HCT116 (cell line): ENCODE measurements around the gene ZNF536. TPM values are rescaled to one million over a fixed set of nuclear protein-coding genes. Genes with fewer than 3 reads are reported as not detected.

Experiments
- ATAC-seq: fragments of 200-7000 bp; cut with Tn5 transposase; 2 replicates; pipeline ENCODE4 v1.9.1; 2020; ENCODE audit warnings: mild to moderate bottlenecking, moderate library complexity
- BruUV-seq: library from RNA; stranded (reverse); fragments of 400-500 nt; replicated peaks from 2 replicates; lab custom pipeline; 2021; lab: Mats Ljungman, UMichigan
- CTCF ChIA-PET: fragments of 300-600 bp; sonication (Branson Sonifier 250); formaldehyde crosslinking; loops from one replicate; lab custom pipeline; 2021; ENCODE audit warnings: antibody characterized with exemption; lab: Charles Lee
- POLR2A ChIA-PET: fragments of 300-600, 350-600 bp; sonication (Branson Sonifier 250); formaldehyde crosslinking; loops from one replicate; lab custom pipeline; 2021; ENCODE audit warnings: antibody characterized with exemption; lab: Charles Lee
- RAD21 ChIA-PET, 2 experiments: fragments of 300-600 bp; sonication (Branson Sonifier 250); formaldehyde crosslinking; loops; one replicate each; lab custom pipeline; 2023; ENCODE audit warnings: low total read pairs in 2 of 2; ENCODE audit not compliant: uncharacterized antibody in 2 of 2, unreplicated experiment in 2 of 2, low non-redundant PET in 1 of 2; lab: Charles Lee
- DNase-seq: peaks from one replicate; pipeline ENCODE4 v3.0.0-alpha.2; 2010; ENCODE audit warnings: low read depth, low spot score
- H2AFZ ChIP-seq: fragments of 200-600 bp; shearing (Covaris generic), sonication (generic); 2 replicates; pipeline ENCODE4 v1.6.1; 2017; ENCODE audit warnings: low read depth, mixed run types, mixed read lengths, antibody characterized with exemption, low read length; ENCODE audit not compliant: poor library complexity, severe bottlenecking
- H3K27ac ChIP-seq: 2 replicates; pipeline ENCODE4 v1.5.1; 2012; ENCODE audit warnings: low read depth, low read length
- H3K27me3 ChIP-seq: fragments of 200-600 bp; sonication (generic); 2 replicates; pipeline ENCODE4 v1.6.1; 2016; ENCODE audit warnings: mixed run types, low read length, mixed read lengths; ENCODE audit not compliant: insufficient read depth
- H3K36me3 ChIP-seq, 2 experiments: fragments of 200-500 bp in 1 of 2; fragments of 200-600 bp in 1 of 2; sonication (Bioruptor generic) in 1 of 2; sonication (generic) in 1 of 2; 2 replicates each; pipeline versions ENCODE4 v1.5.1 to v1.6.1; 2014 to 2016; ENCODE audit warnings: low read length in 2 of 2, inconsistent platforms in 1 of 2, mixed read lengths in 1 of 2, mixed run types in 1 of 2; ENCODE audit not compliant: insufficient read depth in 2 of 2, control insufficient read depth in 1 of 2
- H3K4me1 ChIP-seq, 2 experiments: fragments of 200-600 bp in 1 of 2; sonication (generic) in 1 of 2; 2 replicates each; pipeline versions ENCODE4 v1.5.1 to v1.6.1; 2012 to 2017; ENCODE audit warnings: low read length in 2 of 2, inconsistent platforms in 1 of 2, mild to moderate bottlenecking in 1 of 2, mixed read lengths in 1 of 2, mixed run types in 1 of 2, moderate library complexity in 1 of 2; ENCODE audit not compliant: insufficient read depth in 2 of 2, control insufficient read depth in 1 of 2
- H3K4me2 ChIP-seq: fragments of 200-600 bp; sonication (generic); 2 replicates; pipeline ENCODE4 v1.6.1; 2017; ENCODE audit warnings: mixed run types, low read length, mixed read lengths
- H3K4me3 ChIP-seq, 2 experiments: fragments of 200-600 bp in 1 of 2; sonication (generic) in 1 of 2; replicated peaks in 1 of 2; 2 replicates each; pipeline ENCODE4 v1.5.1; 2011 to 2016; ENCODE audit warnings: low read length in 2 of 2, control low read depth in 1 of 2, low read depth in 1 of 2, mild to moderate bottlenecking in 1 of 2, mixed read lengths in 1 of 2, mixed run types in 1 of 2
- H3K79me2 ChIP-seq: fragments of 200-600 bp; sonication (generic); 2 replicates; pipeline ENCODE4 v1.6.1; 2017; ENCODE audit warnings: mild to moderate bottlenecking, mixed run types, low read length, moderate library complexity, mixed read lengths; ENCODE audit not compliant: insufficient read depth
- H3K9ac ChIP-seq: fragments of 200-600 bp; sonication (generic); 2 replicates; pipeline ENCODE4 v1.6.1; 2016; ENCODE audit warnings: low read length, mixed read lengths
- H3K9me2 ChIP-seq: fragments of 200-600 bp; sonication (generic), shearing (Covaris generic); 2 replicates; pipeline ENCODE4 v1.6.1; 2017; ENCODE audit warnings: mixed run types, mild to moderate bottlenecking, moderate library complexity; ENCODE audit not compliant: insufficient read depth
- H3K9me3 ChIP-seq, 2 experiments: fragments of 200-500 bp in 1 of 2; fragments of 200-600 bp in 1 of 2; sonication (Bioruptor generic) in 1 of 2; sonication (generic) in 1 of 2; 2 replicates each; pipeline ENCODE4 v1.6.1; 2014 to 2017; ENCODE audit warnings: low read length in 2 of 2, mixed read lengths in 2 of 2, inconsistent platforms in 1 of 2, low read depth in 1 of 2, mild to moderate bottlenecking in 1 of 2, mixed run types in 1 of 2, moderate library complexity in 1 of 2; ENCODE audit not compliant: control insufficient read depth in 1 of 2, insufficient read depth in 1 of 2
- H4K20me1 ChIP-seq: fragments of 200-600 bp; sonication (generic), shearing (Covaris generic); 2 replicates; pipeline ENCODE4 v1.6.1; 2017; ENCODE audit warnings: mixed run types, mild to moderate bottlenecking, moderate library complexity; ENCODE audit not compliant: insufficient read depth
- CBX3 ChIP-seq: IDR thresholded peaks from 2 replicates; pipeline ENCODE4 v1.6.1; 2012; ENCODE audit warnings: low read depth
- CEBPB ChIP-seq: IDR thresholded peaks from 2 replicates; pipeline ENCODE4 v1.6.1; 2012; ENCODE audit warnings: low read depth
- EZH2 ChIP-seq: fragments of 200-600 bp; sonication (generic); IDR thresholded peaks from 2 replicates; pipeline ENCODE4 v1.6.1; 2017; ENCODE audit warnings: antibody characterized with exemption, mixed run types
- FOSL1 ChIP-seq: IDR thresholded peaks from 2 replicates; pipeline ENCODE4 v1.6.1; 2012; ENCODE audit warnings: low read depth
- POLR2AphosphoS5 ChIP-seq: IDR thresholded peaks from 2 replicates; pipeline ENCODE4 v1.6.1; 2011; ENCODE audit warnings: mild to moderate bottlenecking, low read depth, low read length, moderate library complexity
- RAD21 ChIP-seq: IDR thresholded peaks from 2 replicates; pipeline ENCODE4 v1.6.1; 2012; ENCODE audit warnings: low read depth, mild to moderate bottlenecking
- SIN3A ChIP-seq: IDR thresholded peaks from 2 replicates; pipeline ENCODE4 v1.6.1; 2012; ENCODE audit warnings: low read depth
- SRF ChIP-seq: IDR thresholded peaks from 2 replicates; pipeline ENCODE4 v1.6.1; 2012; ENCODE audit warnings: low read depth
- TCF7L2 ChIP-seq: IDR thresholded peaks from 2 replicates; pipeline ENCODE4 v1.7.0; 2011; ENCODE audit warnings: borderline replicate concordance, inconsistent platforms; ENCODE audit not compliant: insufficient read depth, insufficient read length; ENCODE audit errors: extremely low read depth
- intact Hi-C: fragments of 100-400 bp; cut with micrococcal nuclease; formaldehyde crosslinking; loops from 2 replicates; pipeline ENCODE4 v1.10.0; 2022
- total RNA-seq: library from RNA; stranded (reverse); gene quantifications from one replicate; pipeline ENCODE4 v1.2.1, GENCODE V29; 2021; ENCODE audit not compliant: unreplicated experiment
- TF ChIP-seq, protein P1 (sequence below): IDR thresholded peaks from 2 replicates; pipeline ENCODE4 v1.6.1; 2012
- TF ChIP-seq, protein P2 (sequence below): IDR thresholded peaks from 2 replicates; pipeline ENCODE4 v1.6.1; 2011; ENCODE audit warnings: mild to moderate bottlenecking, low read length, moderate library complexity; ENCODE audit not compliant: insufficient replicate concordance; ENCODE audit errors: extremely low read depth
- TF ChIP-seq, protein P3 (sequence below), 3 experiments: fragments of 200-600 bp in 1 of 3; sonication (generic) in 1 of 3; IDR thresholded peaks in 2 of 3; conservative IDR thresholded peaks in 1 of 3; 2 replicates each; pipeline ENCODE4 v1.5.1; 2012 to 2017; ENCODE audit warnings: low read depth in 2 of 3, low read length in 2 of 3, antibody characterized with exemption in 1 of 3, borderline replicate concordance in 1 of 3, control low read depth in 1 of 3, mild to moderate bottlenecking in 1 of 3, mixed read lengths in 1 of 3, mixed run types in 1 of 3, moderate library complexity in 1 of 3; ENCODE audit not compliant: insufficient read depth in 1 of 3
- TF ChIP-seq, protein P4 (sequence below): IDR thresholded peaks from 2 replicates; pipeline ENCODE4 v1.6.1; 2012; ENCODE audit warnings: low read depth

The ZNF536 gene
- total RNA-seq, 1 experiment from 2014 or later: not detected

DNA sequence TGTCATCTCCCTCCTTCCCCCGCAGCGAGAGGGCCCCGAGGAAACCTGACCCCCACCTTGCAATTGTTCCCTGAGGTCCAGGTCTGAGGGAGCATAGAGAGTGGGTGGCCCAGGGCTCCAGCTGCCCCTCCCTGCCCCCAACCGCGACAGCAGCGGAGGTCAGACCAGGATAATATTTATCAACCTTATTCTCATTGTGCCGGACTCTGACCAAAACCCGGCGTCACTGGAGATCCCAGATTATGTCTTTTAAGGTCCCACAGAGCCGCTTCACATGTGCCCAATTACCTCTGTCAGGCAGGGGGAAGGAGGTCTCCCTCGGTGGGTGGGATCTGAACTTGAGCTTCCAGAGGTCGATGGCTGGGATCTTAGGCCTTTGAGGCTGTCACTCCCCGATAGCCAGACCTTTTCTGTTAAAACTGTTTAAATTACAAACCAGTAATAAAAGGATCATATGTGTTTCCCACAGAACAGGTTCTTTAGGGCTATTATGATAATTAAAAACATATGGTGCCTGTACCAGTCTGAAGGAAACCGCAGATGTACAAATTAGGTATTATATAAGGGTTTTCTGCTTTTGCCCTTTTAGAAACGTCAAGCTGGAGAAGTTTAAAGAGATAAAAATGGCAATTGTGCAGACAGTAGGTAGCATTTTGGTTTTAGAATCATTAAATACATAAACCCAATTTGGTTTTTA, 195.5 kb downstream of the ZNF536 start (continued):
- TF ChIP-seq, protein P1, sequence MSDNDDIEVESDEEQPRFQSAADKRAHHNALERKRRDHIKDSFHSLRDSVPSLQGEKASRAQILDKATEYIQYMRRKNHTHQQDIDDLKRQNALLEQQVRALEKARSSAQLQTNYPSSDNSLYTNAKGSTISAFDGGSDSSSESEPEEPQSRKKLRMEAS: no peak

DNA sequence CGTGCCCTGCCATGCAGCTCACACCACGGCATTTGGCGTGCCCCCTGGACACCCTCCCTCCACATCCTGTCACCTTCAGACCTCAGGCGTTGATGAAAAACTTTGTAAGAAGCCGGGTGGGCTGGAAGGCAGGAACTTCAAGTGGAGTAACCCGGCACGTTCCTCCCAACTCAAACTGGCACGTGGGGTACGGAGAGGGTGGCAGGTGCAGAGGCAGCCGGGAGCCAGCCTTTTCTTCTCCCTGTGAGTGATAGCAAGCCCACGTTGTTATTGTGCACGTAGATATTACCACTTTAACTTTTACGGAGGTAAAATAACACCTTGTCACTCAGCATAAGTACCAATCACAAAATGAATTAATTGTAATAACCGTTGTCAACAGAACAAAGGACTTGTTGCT, 198.0 kb downstream of the ZNF536 start:
- no peak overlapping the region for H3K4me3 ChIP-seq
- ATAC-seq (no peak), DNase-seq (no peak)
- no TSS peak for BruUV-seq
- no peaks in the 10 kb centered on the region for H3K79me2 ChIP-seq
- H3K27me3 ChIP-seq: no peaks in the 10 kb centered on the region
- H4K20me1 ChIP-seq: no peaks in the 10 kb centered on the region
- no peaks in the 10 kb centered on the region for H3K9me2 ChIP-seq
- ChIA-PET RAD21 (no interaction called here), CTCF (no interaction called here), POLR2A (no interaction called here)
- no peak overlapping the region for H3K4me2 ChIP-seq
- TF ChIP-seq FOSL1: no peak
- TF ChIP-seq, protein P2, sequence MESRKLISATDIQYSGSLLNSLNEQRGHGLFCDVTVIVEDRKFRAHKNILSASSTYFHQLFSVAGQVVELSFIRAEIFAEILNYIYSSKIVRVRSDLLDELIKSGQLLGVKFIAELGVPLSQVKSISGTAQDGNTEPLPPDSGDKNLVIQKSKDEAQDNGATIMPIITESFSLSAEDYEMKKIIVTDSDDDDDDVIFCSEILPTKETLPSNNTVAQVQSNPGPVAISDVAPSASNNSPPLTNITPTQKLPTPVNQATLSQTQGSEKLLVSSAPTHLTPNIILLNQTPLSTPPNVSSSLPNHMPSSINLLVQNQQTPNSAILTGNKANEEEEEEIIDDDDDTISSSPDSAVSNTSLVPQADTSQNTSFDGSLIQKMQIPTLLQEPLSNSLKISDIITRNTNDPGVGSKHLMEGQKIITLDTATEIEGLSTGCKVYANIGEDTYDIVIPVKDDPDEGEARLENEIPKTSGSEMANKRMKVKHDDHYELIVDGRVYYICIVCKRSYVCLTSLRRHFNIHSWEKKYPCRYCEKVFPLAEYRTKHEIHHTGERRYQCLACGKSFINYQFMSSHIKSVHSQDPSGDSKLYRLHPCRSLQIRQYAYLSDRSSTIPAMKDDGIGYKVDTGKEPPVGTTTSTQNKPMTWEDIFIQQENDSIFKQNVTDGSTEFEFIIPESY: no peak
- TF ChIP-seq CEBPB: no peak
- TF ChIP-seq TCF7L2: no peak
- TF ChIP-seq SIN3A: no peak
- TF ChIP-seq POLR2AphosphoS5: no peak
- no peak for TF ChIP-seq EZH2
- TF ChIP-seq, protein P1: no peak
- TF ChIP-seq, protein P3, sequence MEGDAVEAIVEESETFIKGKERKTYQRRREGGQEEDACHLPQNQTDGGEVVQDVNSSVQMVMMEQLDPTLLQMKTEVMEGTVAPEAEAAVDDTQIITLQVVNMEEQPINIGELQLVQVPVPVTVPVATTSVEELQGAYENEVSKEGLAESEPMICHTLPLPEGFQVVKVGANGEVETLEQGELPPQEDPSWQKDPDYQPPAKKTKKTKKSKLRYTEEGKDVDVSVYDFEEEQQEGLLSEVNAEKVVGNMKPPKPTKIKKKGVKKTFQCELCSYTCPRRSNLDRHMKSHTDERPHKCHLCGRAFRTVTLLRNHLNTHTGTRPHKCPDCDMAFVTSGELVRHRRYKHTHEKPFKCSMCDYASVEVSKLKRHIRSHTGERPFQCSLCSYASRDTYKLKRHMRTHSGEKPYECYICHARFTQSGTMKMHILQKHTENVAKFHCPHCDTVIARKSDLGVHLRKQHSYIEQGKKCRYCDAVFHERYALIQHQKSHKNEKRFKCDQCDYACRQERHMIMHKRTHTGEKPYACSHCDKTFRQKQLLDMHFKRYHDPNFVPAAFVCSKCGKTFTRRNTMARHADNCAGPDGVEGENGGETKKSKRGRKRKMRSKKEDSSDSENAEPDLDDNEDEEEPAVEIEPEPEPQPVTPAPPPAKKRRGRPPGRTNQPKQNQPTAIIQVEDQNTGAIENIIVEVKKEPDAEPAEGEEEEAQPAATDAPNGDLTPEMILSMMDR (IDR thresholded peaks at IDR 0.05 in 2 of 3, conservative IDR thresholded peaks at IDR 0.05 in 1 of 3; ENCODE audit: borderline replicate concordance in 1 of 3, insufficient read depth in 1 of 3, low read depth in 2 of 3, low read length in 2 of 3): no peak
- TF ChIP-seq CBX3: no peak
- TF ChIP-seq SRF: no peak
- TF ChIP-seq, protein P4, sequence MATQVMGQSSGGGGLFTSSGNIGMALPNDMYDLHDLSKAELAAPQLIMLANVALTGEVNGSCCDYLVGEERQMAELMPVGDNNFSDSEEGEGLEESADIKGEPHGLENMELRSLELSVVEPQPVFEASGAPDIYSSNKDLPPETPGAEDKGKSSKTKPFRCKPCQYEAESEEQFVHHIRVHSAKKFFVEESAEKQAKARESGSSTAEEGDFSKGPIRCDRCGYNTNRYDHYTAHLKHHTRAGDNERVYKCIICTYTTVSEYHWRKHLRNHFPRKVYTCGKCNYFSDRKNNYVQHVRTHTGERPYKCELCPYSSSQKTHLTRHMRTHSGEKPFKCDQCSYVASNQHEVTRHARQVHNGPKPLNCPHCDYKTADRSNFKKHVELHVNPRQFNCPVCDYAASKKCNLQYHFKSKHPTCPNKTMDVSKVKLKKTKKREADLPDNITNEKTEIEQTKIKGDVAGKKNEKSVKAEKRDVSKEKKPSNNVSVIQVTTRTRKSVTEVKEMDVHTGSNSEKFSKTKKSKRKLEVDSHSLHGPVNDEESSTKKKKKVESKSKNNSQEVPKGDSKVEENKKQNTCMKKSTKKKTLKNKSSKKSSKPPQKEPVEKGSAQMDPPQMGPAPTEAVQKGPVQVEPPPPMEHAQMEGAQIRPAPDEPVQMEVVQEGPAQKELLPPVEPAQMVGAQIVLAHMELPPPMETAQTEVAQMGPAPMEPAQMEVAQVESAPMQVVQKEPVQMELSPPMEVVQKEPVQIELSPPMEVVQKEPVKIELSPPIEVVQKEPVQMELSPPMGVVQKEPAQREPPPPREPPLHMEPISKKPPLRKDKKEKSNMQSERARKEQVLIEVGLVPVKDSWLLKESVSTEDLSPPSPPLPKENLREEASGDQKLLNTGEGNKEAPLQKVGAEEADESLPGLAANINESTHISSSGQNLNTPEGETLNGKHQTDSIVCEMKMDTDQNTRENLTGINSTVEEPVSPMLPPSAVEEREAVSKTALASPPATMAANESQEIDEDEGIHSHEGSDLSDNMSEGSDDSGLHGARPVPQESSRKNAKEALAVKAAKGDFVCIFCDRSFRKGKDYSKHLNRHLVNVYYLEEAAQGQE: no peak
- no peak for TF ChIP-seq RAD21
- no peaks in the 10 kb centered on the region for H3K9me3 ChIP-seq
- intact Hi-C loops: no loop called here
- no peaks in the 10 kb centered on the region for H3K4me1 ChIP-seq
- H3K27ac ChIP-seq: no peak overlapping the region
- no peaks in the 10 kb centered on the region for H3K36me3 ChIP-seq
- no peak overlapping the region for H3K9ac ChIP-seq
- H2AFZ ChIP-seq: no peak overlapping the region
